ENCODE data around the gene PDGFC.

Gene PDGFC

GRCh38 chr4:156962058-156962358 lies 9.6 kb downstream of the PDGFC start:
- POLR2A ChIA-PET = no interaction called here
- DNase-seq (ENCODE audit: extremely low spot score) = no peak
- no peak for TF ChIP-seq CTCF (IDR thresholded peaks at IDR 0.05; ENCODE audit: control extremely low read depth, extremely low read depth, low read depth, missing control alignments)
- CTCF ChIA-PET = no interaction called here

- ChIA-PET POLR2A (no interaction called here), CTCF (no interaction called here)
- no peak for TF ChIP-seq CTCF (IDR thresholded peaks at IDR 0.05; ENCODE audit: control extremely low read depth, extremely low read depth, low read depth, missing control alignments)
- DNase-seq (ENCODE audit: extremely low spot score) = no peak
Measured at GRCh38 chr4:156961196-156962057, 10.2 kb downstream of the PDGFC start.

- POLR2A ChIA-PET = no interaction called here
- no peak for TF ChIP-seq CTCF (IDR thresholded peaks at IDR 0.05; ENCODE audit: control extremely low read depth, extremely low read depth, low read depth, missing control alignments)
- no peak for DNase-seq (ENCODE audit: extremely low spot score)
- CTCF ChIA-PET = interaction anchor here (1.5 to 1.6 kb wide), 2 partner anchors 9 kb away, joined by 5 to 6 read pairs; no protein-coding TSS in a partner anchor
Measured at GRCh38 chr4:156959298-156959702, 12.3 kb downstream of the PDGFC start.

GRCh38 chr4:156958276-156959074 lies 13.1 kb downstream of the PDGFC start:
- no peak for DNase-seq (ENCODE audit: extremely low spot score)
- ChIA-PET CTCF (interaction anchor here (1.1 to 1.6 kb wide), 3 partner anchors 9 to 10 kb away, joined by 3 to 6 read pairs (median 5); no protein-coding TSS in a partner anchor), POLR2A (no interaction called here)
- no peak for TF ChIP-seq CTCF (IDR thresholded peaks at IDR 0.05; ENCODE audit: control extremely low read depth, extremely low read depth, low read depth, missing control alignments)

GRCh38 chr4:156957556-156957955 lies 14.0 kb downstream of the PDGFC start:
- no peak for TF ChIP-seq CTCF (IDR thresholded peaks at IDR 0.05; ENCODE audit: control extremely low read depth, extremely low read depth, low read depth, missing control alignments)
- CTCF ChIA-PET = interaction anchor here (1.6 kb wide), 1 partner anchor 11 kb away, joined by 7 read pairs; no protein-coding TSS in a partner anchor
- POLR2A ChIA-PET = no interaction called here

GRCh38 chr4:156956826-156957368 lies 14.7 kb downstream of the PDGFC start:
- CTCF ChIA-PET = interaction anchor here (1.6 kb wide), 1 partner anchor 12 kb away, joined by 7 read pairs; no protein-coding TSS in a partner anchor
- no peak for TF ChIP-seq CTCF (IDR thresholded peaks at IDR 0.05; ENCODE audit: control extremely low read depth, extremely low read depth, low read depth, missing control alignments)
- POLR2A ChIA-PET = no interaction called here
- DNase-seq (ENCODE audit: extremely low spot score) = no peak

More at GRCh38 chr4:156957556-156957955, 14.0 kb downstream of the PDGFC start:
- no peak for DNase-seq (ENCODE audit: extremely low spot score)
